Spleen (tissue), 7 donors: ENCODE measurements around the gene COX5B.
"Not testable (repeated sequence)": the region's sequence is repeated elsewhere in the genome, so short reads cannot be mapped to it uniquely, and the experiment has no call there.

Source experiments
- CTCF ChIP-seq, 11 experiments: fragments of 200-600 bp in 7 of 11; fragments of 450-650 bp in 4 of 11; sonication (generic) in 4 of 11; IDR thresholded peaks in 8 of 11; conservative IDR thresholded peaks in 3 of 11; 1 replicate in 7 of 11; 2 replicates in 4 of 11; pipeline versions ENCODE4 v1.4.0 to v1.8.0; 2016 to 2021; ENCODE audit warnings: antibody characterized with exemption in 11 of 11, inconsistent platforms in 4 of 11, mild to moderate bottlenecking in 1 of 11
- POLR2A ChIP-seq, 3 donors: fragments of 450-650 bp; IDR thresholded peaks; one replicate each; pipeline ENCODE4 v1.5.1; 2017; ENCODE audit warnings: antibody characterized with exemption in 3 of 3, mild to moderate bottlenecking in 1 of 3
- POLR2AphosphoS5 ChIP-seq, 3 donors: sonication (generic); formaldehyde crosslinking; IDR thresholded peaks; one replicate each; pipeline ENCODE4 v1.5.1; 2017; ENCODE audit warnings: antibody characterized with exemption in 3 of 3
- donor health status: DM: no; HTN: no; CAD: no; lungs with moderate emphysema.
- donor health status: DM: no; HTN: no; CAD: no.
- donor health status: DM: no; HTN: no; CAD: no.

- TF ChIP-seq CTCF (IDR thresholded peaks at IDR 0.05 in 8 of 11, conservative IDR thresholded peaks at IDR 0.05 in 3 of 11); POLR2AphosphoS5 (IDR thresholded peaks at IDR 0.05); POLR2A (IDR thresholded peaks at IDR 0.05): not testable (repeated sequence)
Observed at GRCh38 chr2:97596180-97596579, 49.7 kb upstream of the COX5B start.
